Gastrocnemius medialis (tissue), 4 donors: ENCODE data around the gene TBX18. TPM values are rescaled to one million over a fixed set of nuclear protein-coding genes. Genes with fewer than 3 reads are reported as not detected.

ENCODE experiments used
- ATAC-seq, 2 donors: fragments of 150-250 bp; one replicate each; pipeline ENCODE4 v1.9.1; 2016
- DNase-seq, 2 donors: peaks; one replicate each; pipeline ENCODE4 v3.0.0-alpha.2; 2019
- H3K27ac ChIP-seq, 4 donors: fragments of 200-600 bp; sonication (generic); 1 replicate in 1 of 4; 2 replicates in 3 of 4; pipeline ENCODE4 v1.5.1; 2016 to 2018; ENCODE audit warnings: mild to moderate bottlenecking in 2 of 4, moderate library complexity in 1 of 4
- H3K27me3 ChIP-seq, 3 donors: fragments of 200-600 bp; sonication (generic) in 2 of 3; 1 replicate in 1 of 3; 2 replicates in 2 of 3; pipeline versions ENCODE4 v1.5.1 to v1.6.0; 2016 to 2019; ENCODE audit warnings: mild to moderate bottlenecking in 1 of 3, moderate library complexity in 1 of 3
- H3K36me3 ChIP-seq, 2 donors: fragments of 200-600 bp; sonication (generic) in 1 of 2; one replicate each; pipeline ENCODE4 v1.5.1; 2017 to 2018
- H3K4me1 ChIP-seq, 2 donors: fragments of 200-600 bp; sonication (generic) in 1 of 2; one replicate each; pipeline ENCODE4 v1.5.1; 2016 to 2017; ENCODE audit warnings: mild to moderate bottlenecking in 2 of 2
- H3K4me3 ChIP-seq, 4 donors: fragments of 200-600 bp; sonication (generic) in 3 of 4; 1 replicate in 1 of 4; 2 replicates in 3 of 4; pipeline ENCODE4 v1.5.1; 2016 to 2019; ENCODE audit warnings: mild to moderate bottlenecking in 2 of 4
- H3K9me3 ChIP-seq, 3 donors: fragments of 200-600 bp; sonication (generic) in 2 of 3; 1 replicate in 1 of 3; 2 replicates in 2 of 3; pipeline ENCODE4 v1.5.1; 2016 to 2019
- CTCF ChIP-seq, 5 experiments: fragments of 450-650 bp in 3 of 5; fragments of 200-600 bp in 2 of 5; sonication (generic) in 2 of 5; IDR thresholded peaks in 4 of 5; conservative IDR thresholded peaks in 1 of 5; 1 replicate in 4 of 5; 2 replicates in 1 of 5; pipeline ENCODE4 v1.5.1; 2016 to 2019; ENCODE audit warnings: antibody characterized with exemption in 5 of 5, mild to moderate bottlenecking in 3 of 5, moderate library complexity in 3 of 5
- POLR2A ChIP-seq, 2 donors: fragments of 450-650 bp; IDR thresholded peaks; one replicate each; pipeline ENCODE4 v1.6.1; 2017; ENCODE audit warnings: antibody characterized with exemption in 2 of 2, mild to moderate bottlenecking in 2 of 2, moderate library complexity in 2 of 2
- in situ Hi-C, 4 donors: fragments of 200-750 bp; cut with MboI; loops; one replicate each; pipeline versions ENCODE4 v1.15.0 to v1.8.0; 2017; ENCODE audit warnings: low sequenced_read_pairs in 4 of 4
- intact Hi-C: fragments of 100-400 bp; cut with DNase I; formaldehyde crosslinking; loops from one replicate; pipeline ENCODE4 v1.15.1; 2023; ENCODE audit warnings: low total_unique reads
- total RNA-seq, 4 donors: library from RNA; depleted of rRNA; stranded (reverse); fragments of >200 nt; gene quantifications; one replicate each; pipeline versions ENCODE4 v1.1.0 to v1.2.3, GENCODE V29; 2016

Gene TBX18
- total RNA-seq, 4 donors from 2014 or later, result 1.0 to 1.7 (median 1.3) TPM

DNA sequence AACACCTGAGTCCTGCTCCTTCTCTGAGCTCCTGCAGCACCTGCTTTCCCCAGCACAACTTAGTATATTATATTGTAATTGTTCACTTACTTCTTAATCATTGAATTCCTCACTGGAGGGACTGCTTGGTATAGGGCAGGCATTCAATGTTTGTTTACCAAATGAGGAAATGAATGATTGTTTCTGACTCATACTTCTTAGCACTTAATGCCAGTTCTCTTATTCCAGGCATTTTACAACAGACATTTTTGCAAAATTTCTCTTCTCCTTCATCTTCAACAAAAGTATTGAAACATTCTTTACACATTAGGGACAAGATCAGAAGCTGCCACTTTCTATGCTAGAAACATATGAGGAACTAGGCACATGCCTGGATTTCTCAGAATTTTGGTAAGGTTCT, 119.4 kb downstream of the TBX18 start:
- H3K27ac ChIP-seq, result no peak overlapping the region
- H3K36me3 ChIP-seq, result no peaks in the 10 kb centered on the region
- TF ChIP-seq CTCF (IDR thresholded peaks at IDR 0.05 in 4 of 5, conservative IDR thresholded peaks at IDR 0.05 in 1 of 5), result no peak
- no peak for TF ChIP-seq POLR2A (IDR thresholded peaks at IDR 0.05)
- in situ Hi-C loops, result no loop called here
- no peak overlapping the region for H3K4me3 ChIP-seq
- H3K4me1 ChIP-seq, result no peaks in the 10 kb centered on the region
- DNase-seq (no peak), ATAC-seq (no peak)
- no peaks in the 10 kb centered on the region for H3K9me3 ChIP-seq
- H3K27me3 ChIP-seq, result no peaks in the 10 kb centered on the region
- intact Hi-C loops, result no loop called here

GRCh38 chr6:84643778-84644177, 120.6 kb downstream of the TBX18 start:
- intact Hi-C loops (no loop called here), in situ Hi-C loops (no loop called here)
- Histone ChIP-seq H3K36me3 (no peaks in the 10 kb centered on the region), H3K9me3 (no peaks in the 10 kb centered on the region), H3K27me3 (no peaks in the 10 kb centered on the region), H3K4me1 (no peaks in the 10 kb centered on the region), H3K27ac (no peak overlapping the region), H3K4me3 (no peak overlapping the region)
- TF ChIP-seq CTCF (IDR thresholded peaks at IDR 0.05 in 4 of 5, conservative IDR thresholded peaks at IDR 0.05 in 1 of 5), result no peak
- TF ChIP-seq POLR2A (IDR thresholded peaks at IDR 0.05), result no peak
- no peak for DNase-seq
- no peak for ATAC-seq

GRCh38 chr6:84641076-84641475, 123.3 kb downstream of the TBX18 start:
- Histone ChIP-seq H3K27ac (no peak overlapping the region), H3K9me3 (no peaks in the 10 kb centered on the region), H3K36me3 (no peaks in the 10 kb centered on the region), H3K4me3 (no peak overlapping the region), H3K4me1 (no peaks in the 10 kb centered on the region), H3K27me3 (no peaks in the 10 kb centered on the region)
- DNase-seq, result no peak
- no peak for ATAC-seq
- intact Hi-C loops, result no loop called here
- in situ Hi-C loops, result no loop called here
- TF ChIP-seq CTCF (IDR thresholded peaks at IDR 0.05 in 4 of 5, conservative IDR thresholded peaks at IDR 0.05 in 1 of 5) (no peak), POLR2A (IDR thresholded peaks at IDR 0.05) (no peak)

- no peaks in the 10 kb centered on the region for H3K36me3 ChIP-seq
- no peaks in the 10 kb centered on the region for H3K27me3 ChIP-seq
- no peak overlapping the region for H3K4me3 ChIP-seq
- H3K4me1 ChIP-seq, result no peaks in the 10 kb centered on the region
- TF ChIP-seq CTCF (IDR thresholded peaks at IDR 0.05 in 4 of 5, conservative IDR thresholded peaks at IDR 0.05 in 1 of 5) (no peak), POLR2A (IDR thresholded peaks at IDR 0.05) (no peak)
- DNase-seq (no peak), ATAC-seq (no peak)
- in situ Hi-C loops, result no loop called here
- intact Hi-C loops, result no loop called here
- no peak overlapping the region for H3K27ac ChIP-seq
- H3K9me3 ChIP-seq, result no peaks in the 10 kb centered on the region
These were observed 125.0 kb downstream of the TBX18 start for GRCh38 chr6:84639396-84639795.

GRCh38 chr6:84638286-84638685, 126.1 kb downstream of the TBX18 start:
- DNase-seq (no peak), ATAC-seq (no peak)
- in situ Hi-C loops, result no loop called here
- H3K4me3 ChIP-seq, result no peak overlapping the region
- intact Hi-C loops, result no loop called here
- H3K9me3 ChIP-seq, result no peaks in the 10 kb centered on the region
- no peaks in the 10 kb centered on the region for H3K27me3 ChIP-seq
- H3K27ac ChIP-seq, result no peak overlapping the region
- no peaks in the 10 kb centered on the region for H3K4me1 ChIP-seq
- no peaks in the 10 kb centered on the region for H3K36me3 ChIP-seq
- TF ChIP-seq CTCF (IDR thresholded peaks at IDR 0.05 in 4 of 5, conservative IDR thresholded peaks at IDR 0.05 in 1 of 5) (no peak), POLR2A (IDR thresholded peaks at IDR 0.05) (no peak)
